GM03348 (cell line): ENCODE data around the gene KRTAP4-7.
"Not testable (repeated sequence)": the region's sequence is repeated elsewhere in the genome, so short reads cannot be mapped to it uniquely, and the experiment has no call there.

ENCODE experiments used
- DNase-seq: peaks from one replicate; pipeline ENCODE4 v3.0.0; 2012; ENCODE audit warnings: low spot score

KRTAP4-7 gene

DNA sequence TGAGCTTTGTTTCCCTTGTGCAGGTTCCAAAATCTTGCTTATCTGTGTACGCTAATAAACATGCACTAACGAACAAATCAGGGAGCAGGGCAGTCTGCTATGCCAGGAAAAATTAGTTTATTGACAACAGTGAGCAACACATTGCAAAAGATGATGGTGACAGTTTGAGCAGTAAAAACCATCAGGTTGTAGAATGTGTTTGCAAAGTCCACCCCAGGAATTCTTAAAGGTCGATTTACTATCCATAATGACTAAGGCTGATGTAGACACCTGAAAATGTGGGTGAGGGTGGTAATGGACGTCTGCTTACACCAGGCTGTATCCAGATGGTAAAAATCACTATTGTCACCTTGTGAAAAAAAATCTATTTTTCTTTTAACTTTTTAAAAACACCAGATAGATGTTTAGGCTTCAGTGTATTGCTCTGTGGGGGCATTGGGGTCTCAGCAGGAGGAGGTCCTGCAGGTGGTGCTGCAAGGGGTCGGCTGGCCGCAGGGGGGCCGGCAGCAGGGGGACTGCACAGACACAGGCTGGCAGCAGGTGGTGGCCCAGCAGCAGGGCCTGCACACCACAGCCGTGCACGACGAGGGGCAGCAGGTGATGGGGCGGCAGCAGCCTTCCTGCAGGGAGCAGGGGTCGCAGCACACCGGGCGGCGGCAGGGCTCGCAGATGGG is 18.8 kb upstream of the KRTAP4-7 start:
- not testable (repeated sequence) for DNase-seq

DNA sequence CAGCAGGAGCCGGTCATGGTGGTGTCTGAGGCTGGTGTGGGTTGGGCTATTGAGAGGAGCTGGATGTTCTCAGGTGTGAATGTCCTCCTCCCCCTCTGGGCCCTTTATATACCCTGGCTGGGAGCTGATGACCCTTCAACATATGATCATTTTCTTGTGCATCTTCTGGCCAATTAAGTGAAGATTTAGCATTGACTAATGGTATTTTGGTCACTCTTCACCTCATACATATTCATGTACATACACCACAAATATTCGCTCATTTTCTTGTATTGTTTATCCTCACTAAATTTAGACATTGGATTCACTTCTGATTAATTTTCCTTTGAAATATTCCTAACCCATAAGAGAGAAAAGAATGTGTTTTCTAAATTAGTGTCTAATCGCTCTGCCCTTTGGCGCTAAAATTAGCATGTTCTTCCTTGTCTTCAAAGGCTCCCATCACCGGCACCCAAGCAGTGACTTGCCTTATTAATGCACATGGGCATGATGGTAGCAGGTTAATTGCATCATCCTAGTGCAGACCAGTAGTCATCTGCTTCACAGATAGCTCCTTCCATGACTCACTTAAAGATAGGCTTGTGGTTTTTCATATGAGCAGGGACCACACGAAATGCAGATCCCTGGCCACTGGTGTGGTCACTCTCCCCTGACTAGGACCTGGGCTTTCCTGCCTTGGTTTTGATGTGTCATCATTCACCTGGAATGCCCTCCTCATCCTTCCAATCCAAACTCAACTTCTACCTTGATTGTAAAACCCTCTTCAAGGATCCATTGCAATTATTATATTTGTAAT is 17.9 kb upstream of the KRTAP4-7 start, which contains the start of gene KRTAP2-4:
KRTAP2-4 (minus strand) TSS at position 51 of the 796 bp plus-strand sequence; CDS start at position 17, 34 bp downstream.
- DNase-seq: peak; percentile 73

DNA sequence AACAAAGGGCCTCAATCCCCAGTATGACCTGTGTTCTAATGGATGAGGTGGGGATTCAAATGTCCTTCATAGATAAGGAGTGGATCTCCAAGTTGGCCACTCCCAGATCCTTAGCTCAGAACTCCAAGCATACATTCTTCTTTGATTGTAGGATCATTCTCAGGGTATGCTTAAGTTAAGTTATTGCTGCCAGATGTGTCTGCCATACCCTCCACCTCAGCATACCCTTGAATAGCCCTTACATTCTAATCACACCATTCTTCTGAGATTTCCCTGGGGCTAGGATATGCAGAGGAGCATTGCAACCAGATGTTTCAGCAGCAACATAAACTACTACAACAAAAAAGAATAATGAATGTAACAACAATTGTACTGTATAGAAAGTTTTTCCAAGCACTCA is 16.7 kb upstream of the KRTAP4-7 start:
- peak; percentile 36 for DNase-seq

DNA sequence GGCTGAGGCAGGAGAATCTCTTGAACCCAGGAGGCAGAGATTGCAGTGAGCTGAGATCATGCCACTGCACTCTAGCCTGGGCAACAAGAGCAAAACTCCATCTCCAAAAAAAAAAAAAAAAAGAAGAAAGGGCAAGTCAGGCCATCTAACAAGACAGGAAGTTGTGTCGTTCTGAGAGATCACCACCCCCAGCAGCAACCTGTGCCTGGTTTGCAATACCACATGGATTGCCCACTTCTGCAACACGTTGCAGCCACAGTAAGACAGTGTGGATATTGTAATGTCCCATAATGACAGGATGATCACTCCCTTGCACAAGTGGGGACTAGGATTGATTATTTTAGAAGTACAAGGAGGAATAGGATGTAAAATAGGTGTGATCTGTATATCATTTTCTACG is 14.9 kb upstream of the KRTAP4-7 start:
- DNase-seq: no peak

DNA sequence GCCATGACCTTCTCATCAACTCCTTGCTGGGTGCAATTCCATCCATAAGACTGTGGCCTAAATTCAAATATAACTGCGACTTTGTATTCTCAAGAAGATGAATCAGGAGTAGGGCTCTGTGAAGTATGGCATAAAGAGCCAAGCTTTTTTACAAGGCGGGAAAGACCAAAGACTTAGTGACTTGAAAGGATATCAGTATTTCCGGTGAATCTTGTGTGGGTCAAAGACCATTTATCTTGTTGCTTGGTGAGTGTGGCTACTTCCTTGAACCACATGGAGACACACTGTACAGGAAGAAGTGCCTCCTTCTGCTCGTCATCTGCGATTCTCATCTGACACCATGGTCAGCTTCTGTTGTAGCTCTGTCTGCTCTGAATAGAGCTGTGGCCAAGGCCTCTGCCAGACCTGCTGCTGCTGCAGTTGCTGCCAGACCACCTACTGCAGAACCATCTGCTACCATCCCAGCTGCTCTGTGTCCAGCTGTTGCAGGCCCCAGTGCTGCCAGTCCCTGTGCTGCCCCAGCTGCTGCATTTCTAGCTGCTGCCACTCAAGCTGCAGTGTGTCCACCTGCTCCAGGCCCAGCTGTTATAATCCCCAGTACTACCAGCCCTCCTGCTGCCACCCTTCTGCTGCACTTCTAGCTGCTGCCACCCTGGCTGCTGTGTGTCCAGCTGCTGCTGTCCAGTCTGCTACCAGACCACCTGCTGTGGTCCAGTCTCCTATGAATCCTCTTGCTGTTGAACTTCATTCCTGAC is 12.2 kb upstream of the KRTAP4-7 start:
- no peak for DNase-seq

DNA sequence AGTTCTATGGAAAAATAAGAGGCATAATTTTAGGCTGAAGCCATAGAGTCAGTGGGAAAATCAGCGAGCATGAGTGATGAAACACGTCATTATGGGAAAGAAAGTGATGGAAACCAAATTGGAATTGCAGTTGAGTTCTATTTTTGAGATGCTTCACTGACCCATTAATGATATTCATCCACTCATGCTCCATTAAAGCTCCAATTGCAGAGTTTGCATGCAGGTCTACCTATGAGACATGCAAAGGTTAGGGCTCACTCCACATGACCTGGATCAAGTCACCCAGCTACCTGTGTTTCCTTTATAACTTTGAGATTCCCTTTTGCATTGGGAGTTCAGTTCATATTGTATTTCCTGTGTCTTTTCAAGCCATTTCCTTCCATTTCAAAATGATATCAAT is 10.3 kb upstream of the KRTAP4-7 start:
- no peak for DNase-seq

DNA sequence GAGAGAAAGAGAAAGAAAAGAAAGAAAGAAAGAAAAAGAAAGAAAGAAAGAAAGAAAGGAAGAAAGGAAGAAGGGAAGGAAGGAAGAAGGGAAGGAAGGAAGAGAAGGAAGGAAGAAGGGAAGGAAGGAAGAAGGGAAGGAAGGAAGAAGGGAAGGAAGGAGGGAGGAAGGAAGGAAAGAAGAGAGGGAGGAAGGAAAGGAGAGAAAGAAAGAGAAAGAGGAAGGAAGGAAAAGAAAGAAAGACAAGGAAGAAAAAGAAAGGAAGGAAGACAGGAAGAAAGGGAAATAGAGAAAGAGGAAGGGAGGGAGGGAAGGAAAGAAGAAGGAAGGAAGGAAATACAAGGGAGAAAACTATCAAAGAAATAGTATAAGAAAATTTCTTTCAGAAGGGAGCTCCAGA is 7.2 kb upstream of the KRTAP4-7 start:
- no peak for DNase-seq

DNA sequence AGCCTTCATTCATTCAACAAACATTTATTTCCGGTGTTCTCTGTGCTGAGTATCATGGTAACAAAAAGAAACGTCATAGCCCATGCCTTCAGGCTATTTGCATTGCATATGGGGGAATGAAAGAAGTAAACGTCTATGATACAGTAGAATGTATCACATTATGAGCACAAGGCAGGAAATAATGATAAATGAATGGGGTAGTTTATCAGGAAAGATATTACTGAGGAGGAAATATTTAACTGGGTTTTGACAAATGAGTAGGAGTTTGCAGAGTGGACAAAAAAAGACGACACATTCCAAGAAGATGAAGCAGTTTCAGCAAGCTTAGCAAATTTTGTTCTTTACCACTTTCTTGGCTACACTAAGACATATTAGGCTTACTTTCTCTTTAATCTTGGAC is 1.3 kb upstream of the KRTAP4-7 start:
- DNase-seq: peak; percentile 13

DNA sequence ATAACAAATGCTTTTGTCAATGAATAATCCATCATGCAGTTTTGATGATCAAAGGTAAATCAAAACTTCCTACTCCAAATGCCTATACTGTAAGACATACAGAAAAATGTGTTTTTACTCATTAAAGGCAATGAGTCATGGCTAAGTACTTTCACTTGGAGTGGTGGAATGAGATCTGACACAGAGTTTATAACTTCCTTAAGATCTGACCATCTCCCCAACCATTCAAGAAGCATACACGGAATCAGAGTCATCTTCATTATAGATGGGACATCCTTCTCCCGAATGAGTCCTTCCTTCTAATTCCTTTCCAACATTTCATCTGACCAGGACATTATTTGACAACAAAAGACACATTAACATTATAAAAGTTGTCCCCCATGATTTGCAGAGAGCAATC is 523 bp upstream of the KRTAP4-7 start:
- not testable (repeated sequence) for DNase-seq

DNA sequence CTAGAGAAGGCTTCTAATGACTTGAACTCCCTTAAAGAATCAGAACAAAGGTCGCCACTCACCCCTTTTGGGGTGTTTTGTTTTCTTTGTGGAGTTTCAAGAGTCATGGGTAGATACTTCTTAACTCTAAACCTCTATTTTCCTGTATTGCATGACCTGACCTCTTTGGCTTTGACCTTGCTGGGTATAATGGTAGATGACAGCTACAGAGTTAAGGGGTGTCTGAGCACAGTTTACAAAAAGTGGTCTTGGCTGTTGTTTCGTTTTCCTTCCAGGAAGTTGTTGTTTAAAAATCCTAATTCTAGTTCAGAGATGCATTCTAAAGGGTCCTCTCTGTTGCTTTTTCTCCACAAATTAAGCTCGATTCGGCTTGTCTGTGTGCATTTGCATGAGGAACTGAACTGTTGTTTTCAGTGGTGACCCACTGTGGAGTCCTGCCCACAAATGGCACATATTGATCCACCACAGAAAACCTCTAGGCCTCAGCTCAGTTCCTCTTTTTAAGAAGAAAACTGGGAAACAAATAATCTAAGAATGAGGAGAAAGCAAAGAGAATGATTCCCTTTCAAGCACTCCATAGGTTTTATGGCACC is 4.9 kb downstream of the KRTAP4-7 start:
- not testable (repeated sequence) for DNase-seq

DNA sequence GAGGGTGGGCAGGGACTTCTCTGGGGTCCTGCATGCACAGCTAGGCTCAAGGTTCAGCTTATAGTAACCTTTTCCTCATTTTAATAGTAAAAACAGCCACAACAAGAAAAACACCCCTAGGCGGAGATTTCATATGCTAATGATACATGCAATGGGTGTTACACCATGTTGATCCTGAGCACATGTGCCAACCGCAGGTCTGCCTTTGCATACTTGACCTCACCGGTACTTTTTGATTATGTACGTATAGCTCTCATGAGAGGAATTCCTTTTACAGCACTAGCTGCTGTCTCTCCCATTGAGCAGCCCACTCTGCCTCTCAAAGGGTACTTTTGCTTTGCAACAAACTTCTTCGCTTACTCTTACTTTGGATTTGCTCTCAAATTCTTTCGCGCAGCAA is 12.1 kb downstream of the KRTAP4-7 start:
- DNase-seq: no peak

DNA sequence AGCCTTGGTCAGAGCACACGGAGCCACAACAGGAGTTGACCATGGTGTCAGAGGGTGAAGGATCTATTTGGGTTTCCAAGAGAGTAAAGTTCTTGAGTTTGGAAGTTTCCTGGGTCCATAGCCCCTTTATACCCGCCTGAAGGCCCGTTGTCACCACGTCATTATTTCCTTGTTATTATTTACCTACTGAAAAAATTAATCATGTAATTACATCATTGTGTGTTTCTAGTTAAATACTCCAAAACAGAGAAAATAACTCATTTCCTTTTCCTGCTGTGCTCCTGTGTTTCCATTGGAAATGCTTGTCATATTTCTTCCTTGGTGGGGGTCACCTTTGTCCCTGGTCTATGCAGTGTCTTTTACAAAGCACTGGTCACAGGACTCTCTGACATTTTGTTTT is 14.1 kb downstream of the KRTAP4-7 start, which contains the start of gene KRTAP4-8:
KRTAP4-8 (minus strand) TSS at position 101 of the 400 bp plus-strand sequence; CDS start at position 43, 58 bp downstream.
- DNase-seq: no peak

DNA sequence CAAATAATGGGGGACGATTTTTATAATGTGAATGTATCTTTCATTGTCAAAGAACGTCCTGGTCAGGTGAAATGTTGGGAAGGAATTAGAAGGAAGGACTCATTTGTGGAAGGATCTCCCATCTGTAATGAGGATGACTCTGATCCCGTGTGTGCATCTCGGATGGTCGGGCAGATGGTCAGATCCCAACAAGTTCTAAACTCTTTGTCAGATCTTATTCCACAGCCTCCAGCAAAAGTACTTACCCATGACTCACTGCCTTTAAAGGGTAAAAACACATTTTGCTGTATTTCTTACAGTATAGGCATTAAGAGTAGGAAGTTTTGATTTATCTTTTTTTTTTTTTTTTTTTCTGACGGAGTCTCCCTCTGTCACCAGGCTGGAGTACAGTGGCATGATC is 14.5 kb downstream of the KRTAP4-7 start:
- DNase-seq: peak; percentile 27

DNA sequence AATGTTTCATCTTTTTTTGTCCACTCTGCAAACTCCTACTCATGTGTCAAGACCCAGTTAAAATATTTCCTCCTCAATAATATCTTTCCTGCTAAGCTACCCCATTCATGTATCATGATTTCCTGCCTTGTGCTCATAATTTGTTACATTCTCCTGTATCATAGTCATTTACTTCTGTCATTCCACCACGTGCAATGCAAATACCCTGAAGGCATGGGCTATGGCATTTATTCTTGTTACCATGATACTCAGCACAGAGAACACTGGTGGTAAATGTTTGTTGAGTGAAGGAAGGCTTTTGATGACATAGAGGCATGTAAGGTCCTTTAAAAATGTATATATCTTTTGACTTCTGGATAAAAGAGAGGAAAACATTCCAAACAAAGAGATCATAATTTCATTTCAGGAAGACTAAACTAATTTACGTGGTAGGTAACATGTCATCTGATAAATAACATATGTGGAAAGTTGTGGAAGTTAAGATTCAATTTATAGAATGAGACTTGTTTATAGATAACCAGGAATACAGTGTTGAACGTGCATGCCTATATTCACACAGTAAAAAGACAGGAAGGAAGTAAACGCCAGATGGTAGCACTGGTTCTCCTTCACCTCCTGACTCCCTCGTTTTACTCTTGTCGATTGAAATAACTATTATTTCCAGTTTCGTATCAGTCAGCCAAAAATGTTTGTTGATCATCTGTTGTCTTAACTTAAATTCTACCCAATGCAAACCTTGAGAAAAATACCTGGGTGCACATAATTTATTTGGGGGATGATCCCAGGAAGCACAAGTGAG is 15.9 kb downstream of the KRTAP4-7 start:
- DNase-seq: peak; percentile 23

DNA sequence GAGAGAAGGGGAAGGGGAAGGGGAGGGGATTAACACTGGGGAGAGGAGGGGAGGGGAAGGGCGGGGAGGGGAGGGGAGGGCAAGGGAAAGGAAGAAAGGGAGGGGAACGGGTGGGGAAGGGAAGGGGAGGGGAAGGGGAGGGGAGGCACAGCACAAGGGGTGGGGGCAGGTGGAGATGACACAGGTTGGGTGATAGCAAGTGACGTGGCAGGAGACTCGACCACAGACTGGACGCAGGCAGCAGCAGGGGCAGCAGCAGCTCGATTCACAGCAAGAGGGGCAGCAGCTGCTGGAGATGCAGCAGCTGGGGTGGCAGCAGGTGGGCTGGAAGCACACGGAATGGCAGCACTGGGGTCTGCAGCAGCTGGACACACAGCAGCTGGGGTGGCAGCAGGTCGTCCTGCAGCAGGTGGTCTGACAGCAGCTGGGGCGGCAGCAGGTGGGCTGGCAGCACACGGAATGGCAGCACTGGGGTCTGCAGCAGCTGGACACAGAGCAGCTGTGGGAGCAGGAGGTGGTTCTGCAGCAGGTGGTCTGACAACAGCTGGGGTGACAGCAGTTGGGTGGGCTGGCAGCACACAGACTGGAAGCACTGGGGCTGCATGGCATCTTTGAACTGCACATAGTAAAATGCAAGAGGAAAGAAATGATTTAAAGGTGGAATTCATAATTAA is 17.8 kb downstream of the KRTAP4-7 start, which contains the start of gene KRTAP4-16:
KRTAP4-16 (minus strand) TSS at position 624 of the 674 bp plus-strand sequence; CDS start at position 624, 0 bp downstream.
- no peak for DNase-seq

DNA sequence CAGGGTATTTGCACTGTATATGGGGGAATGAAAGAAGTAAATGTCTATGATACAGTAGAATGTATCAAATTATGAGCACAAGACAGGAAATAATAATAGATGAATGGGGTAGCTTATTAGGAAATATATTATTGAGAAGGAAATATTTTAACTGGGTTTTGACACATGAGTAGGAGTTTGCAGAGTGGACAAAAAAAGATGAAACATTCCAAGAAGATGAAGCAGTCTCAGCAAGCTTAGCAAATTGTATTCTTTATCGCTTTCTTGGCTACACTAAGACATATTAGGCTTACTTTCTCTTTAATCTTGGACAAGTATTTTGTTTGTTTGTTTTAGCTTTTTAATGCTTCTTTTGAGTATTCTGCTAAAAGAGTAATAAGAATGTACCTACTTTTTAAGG is 19.9 kb downstream of the KRTAP4-7 start:
- DNase-seq: peak; percentile 13

DNA sequence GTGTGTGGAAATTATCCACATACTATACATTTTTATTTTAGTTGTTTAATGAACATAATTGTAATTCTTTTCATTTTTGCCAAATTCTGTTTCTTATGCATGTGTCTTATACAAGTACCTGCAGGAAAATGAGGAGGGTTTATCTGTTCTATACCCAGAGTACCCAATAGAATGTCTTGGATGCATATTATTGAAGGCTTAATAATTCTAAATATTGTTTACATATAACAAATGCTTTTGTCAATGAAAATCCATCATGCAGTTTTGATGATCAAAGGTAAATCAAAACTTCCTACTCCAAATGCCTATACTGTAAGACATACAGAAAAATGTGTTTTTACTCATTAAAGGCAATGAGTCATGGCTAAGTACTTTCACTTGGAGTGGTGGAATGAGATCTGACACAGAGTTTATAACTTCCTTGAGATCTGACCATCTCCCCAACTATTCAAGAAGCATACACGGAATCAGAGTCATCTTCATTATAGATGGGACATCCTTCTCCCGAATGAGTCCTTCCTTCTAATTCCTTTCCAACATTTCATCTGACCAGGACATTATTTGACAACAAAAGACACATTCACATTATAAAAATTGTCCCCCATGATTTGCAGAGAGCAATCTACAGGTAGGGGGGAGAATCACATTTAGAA is 20.6 kb downstream of the KRTAP4-7 start:
- DNase-seq: not testable (repeated sequence)

DNA sequence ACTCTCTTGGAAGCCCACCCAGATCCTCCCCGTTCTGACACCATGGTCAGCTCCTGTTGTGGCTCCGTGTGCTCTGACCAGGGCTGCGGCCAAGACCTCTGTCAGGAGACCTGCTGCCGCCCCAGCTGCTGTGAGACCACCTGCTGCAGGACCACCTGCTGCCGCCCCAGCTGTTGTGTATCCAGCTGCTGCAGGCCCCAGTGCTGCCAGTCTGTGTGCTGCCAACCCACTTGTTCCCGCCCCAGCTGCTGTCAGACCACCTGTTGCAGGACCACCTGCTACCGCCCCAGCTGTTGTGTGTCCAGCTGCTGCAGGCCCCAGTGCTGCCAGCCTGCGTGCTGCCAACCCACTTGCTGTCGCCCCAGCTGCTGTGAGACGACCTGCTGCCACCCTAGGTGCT is 21.4 kb downstream of the KRTAP4-7 start, which contains the start of gene KRTAP4-9:
KRTAP4-9 (plus strand) TSS at position 43 of the 400 bp plus-strand sequence; CDS start at position 43, 0 bp downstream.
- not testable (repeated sequence) for DNase-seq

DNA sequence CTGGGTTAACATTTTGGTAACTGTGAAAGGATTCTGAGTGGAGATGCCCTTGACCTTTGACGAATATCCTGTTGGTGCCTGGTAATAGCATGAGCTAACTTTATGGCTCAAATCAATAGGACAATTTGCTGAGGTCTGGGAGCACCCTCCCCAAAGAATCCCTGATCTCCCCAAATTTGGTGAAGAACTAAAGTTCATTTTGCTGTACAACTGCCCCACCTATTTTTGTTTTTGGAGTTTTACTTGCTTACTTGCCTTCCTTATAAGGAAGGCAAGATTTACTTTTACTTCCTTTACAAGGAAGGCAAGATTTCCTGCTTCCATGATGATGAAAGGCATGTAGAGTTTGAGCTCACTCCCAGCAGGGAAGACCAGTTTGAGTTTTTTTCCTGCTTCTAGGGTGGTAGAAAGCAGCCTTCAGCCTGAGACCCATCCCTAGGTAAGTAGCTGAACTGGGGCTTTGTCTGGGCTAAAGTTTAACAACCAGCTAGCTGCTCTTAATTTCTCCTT is 24.0 kb downstream of the KRTAP4-7 start:
- DNase-seq: no peak
